ENCODE results near the gene CCL16.

GRCh38 chr17:35936063-35936462 lies 45.2 kb downstream of the CCL16 start:
- TF ChIP-seq, protein P1, sequence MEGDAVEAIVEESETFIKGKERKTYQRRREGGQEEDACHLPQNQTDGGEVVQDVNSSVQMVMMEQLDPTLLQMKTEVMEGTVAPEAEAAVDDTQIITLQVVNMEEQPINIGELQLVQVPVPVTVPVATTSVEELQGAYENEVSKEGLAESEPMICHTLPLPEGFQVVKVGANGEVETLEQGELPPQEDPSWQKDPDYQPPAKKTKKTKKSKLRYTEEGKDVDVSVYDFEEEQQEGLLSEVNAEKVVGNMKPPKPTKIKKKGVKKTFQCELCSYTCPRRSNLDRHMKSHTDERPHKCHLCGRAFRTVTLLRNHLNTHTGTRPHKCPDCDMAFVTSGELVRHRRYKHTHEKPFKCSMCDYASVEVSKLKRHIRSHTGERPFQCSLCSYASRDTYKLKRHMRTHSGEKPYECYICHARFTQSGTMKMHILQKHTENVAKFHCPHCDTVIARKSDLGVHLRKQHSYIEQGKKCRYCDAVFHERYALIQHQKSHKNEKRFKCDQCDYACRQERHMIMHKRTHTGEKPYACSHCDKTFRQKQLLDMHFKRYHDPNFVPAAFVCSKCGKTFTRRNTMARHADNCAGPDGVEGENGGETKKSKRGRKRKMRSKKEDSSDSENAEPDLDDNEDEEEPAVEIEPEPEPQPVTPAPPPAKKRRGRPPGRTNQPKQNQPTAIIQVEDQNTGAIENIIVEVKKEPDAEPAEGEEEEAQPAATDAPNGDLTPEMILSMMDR (IDR thresholded peaks at IDR 0.05) = no peak
- TF ChIP-seq POLR2A (IDR thresholded peaks at IDR 0.05) = no peak
